ENCODE measurements around the gene PNMA6F.
"Not testable (repeated sequence)": the region's sequence is repeated elsewhere in the genome, so short reads cannot be mapped to it uniquely, and the experiment has no call there.

PNMA6F gene

DNA sequence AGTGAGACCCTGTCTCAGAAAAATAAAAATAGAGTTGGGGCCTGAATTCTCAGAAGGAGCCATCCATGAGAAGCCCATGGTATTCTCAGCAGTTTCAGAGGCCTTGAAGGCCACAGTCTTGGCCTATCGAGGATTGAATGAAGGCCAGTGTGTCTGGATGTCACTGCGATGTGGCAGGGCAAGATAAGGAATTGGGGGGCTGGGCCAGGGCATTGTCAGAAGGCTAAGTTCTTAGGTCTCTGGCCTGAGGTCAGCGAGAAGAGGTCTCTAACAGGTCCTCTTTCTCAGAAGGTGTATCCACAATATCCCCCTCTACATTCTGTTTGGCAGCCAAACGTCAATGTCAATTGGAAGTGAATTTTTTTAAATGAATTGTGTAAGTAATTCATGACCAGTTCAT, 18.1 kb upstream of the PNMA6F start:
- TF ChIP-seq POLR2A (IDR thresholded peaks at IDR 0.05; ENCODE audit: low read depth, low read length) (no peak), SPI1 (IDR thresholded peaks at IDR 0.05; ENCODE audit: low read depth, low read length) (no peak), PAX5 (IDR thresholded peaks at IDR 0.05; ENCODE audit: insufficient read depth, low read length, severe bottlenecking) (no peak), POLR2AphosphoS5 (IDR thresholded peaks at IDR 0.05; ENCODE audit: low read depth, low read length) (no peak), TAF1 (IDR thresholded peaks at IDR 0.05; ENCODE audit: low read depth, low read length) (no peak), POU2F2 (IDR thresholded peaks at IDR 0.05; ENCODE audit: low read depth, low read length) (no peak)
- FAIRE-seq (no peak), DNase-seq (ENCODE audit: insufficient read length, low spot score) (no peak)

DNA sequence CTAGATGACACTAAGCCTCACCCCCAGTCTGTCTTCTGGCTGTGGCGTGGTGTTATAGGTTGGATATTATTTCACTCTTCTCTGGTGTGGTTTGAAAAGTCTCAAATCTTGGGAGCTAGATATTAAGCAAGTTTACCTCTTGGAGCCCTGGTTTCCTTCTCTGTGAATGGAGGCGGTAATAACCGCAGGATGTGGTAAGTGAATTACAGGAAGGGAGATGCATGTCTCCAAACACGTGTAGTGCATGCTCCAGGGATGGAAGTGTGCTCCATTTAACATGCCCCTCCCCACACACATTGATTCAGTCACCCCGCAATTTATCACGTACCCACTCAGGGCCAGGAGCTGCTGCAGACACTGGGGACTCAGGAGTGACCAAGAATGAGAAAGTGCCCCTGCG, 17.3 kb upstream of the PNMA6F start:
- DNase-seq (ENCODE audit: insufficient read length, low spot score) = no peak
- TF ChIP-seq PAX5 (IDR thresholded peaks at IDR 0.05; ENCODE audit: insufficient read depth, low read length, severe bottlenecking) (no peak), POU2F2 (IDR thresholded peaks at IDR 0.05; ENCODE audit: low read depth, low read length) (no peak), TAF1 (IDR thresholded peaks at IDR 0.05; ENCODE audit: low read depth, low read length) (no peak), POLR2AphosphoS5 (IDR thresholded peaks at IDR 0.05; ENCODE audit: low read depth, low read length) (no peak), POLR2A (IDR thresholded peaks at IDR 0.05; ENCODE audit: low read depth, low read length) (no peak), SPI1 (IDR thresholded peaks at IDR 0.05; ENCODE audit: low read depth, low read length) (no peak)
- peak; percentile 40 for FAIRE-seq

DNA sequence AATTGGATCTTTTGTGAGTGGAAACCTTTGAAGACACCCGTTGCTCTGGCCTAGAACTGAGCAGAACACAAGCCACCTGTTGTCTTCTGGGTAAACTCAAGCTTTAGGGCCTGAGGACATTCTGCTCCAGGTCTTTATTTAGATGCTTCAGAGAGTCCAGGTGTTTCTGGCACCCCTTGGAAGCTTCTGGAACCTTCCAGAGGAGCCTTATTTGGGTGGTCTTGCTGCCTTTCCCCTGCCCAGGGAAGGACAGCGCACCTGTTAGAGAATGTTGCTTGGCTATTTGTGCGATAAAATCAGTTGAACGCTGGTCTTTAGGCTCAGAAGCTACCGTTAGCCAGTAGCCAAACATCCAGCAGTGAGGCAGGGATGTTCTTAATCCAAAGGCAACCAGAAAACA, 15.4 kb upstream of the PNMA6F start:
- DNase-seq (ENCODE audit: insufficient read length, low spot score) = no peak
- TF ChIP-seq TAF1 (IDR thresholded peaks at IDR 0.05; ENCODE audit: low read depth, low read length) (no peak), SPI1 (IDR thresholded peaks at IDR 0.05; ENCODE audit: low read depth, low read length) (no peak)
- FAIRE-seq = no peak

DNA sequence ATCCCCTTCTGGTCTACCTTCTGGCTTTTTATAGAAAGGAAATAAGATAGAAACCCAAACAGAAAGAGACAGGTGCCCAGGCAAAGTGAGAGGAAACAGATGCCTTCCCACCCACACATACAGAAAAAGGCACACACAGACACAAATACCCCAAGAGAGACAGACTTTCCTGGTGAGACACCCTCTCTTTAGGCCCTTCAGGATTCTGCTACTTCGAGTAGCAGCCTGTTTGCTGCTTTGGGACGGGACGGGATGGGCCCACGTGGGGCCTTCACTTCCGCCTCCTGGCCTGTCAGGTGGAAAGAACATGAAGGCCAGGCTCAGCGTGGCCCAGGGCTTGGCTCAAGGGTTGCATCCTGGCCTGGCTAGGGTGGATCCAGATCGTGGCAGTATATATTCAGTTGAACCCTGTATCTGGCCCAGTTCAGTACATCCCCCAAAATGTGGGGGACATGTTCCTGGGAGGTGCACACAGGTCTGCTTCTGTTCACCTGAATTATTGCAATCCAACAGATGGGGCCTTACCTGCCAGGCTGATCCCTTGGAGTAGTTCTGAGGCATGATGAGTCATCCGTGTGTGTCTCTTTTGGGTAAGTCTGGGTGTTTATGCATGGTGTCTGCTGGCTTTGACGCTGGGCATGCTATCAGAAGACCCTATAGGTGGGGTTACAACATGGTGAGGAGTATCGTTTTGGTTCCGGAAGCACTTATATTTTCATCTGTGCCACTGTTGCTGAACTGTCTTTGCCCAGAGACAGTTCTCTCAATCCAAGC, 14.7 kb upstream of the PNMA6F start:
- no peak for TF ChIP-seq SPI1 (IDR thresholded peaks at IDR 0.05; ENCODE audit: low read depth, low read length)
- TF ChIP-seq POU2F2 (IDR thresholded peaks at IDR 0.05; ENCODE audit: low read depth, low read length) = no peak
- DNase-seq (ENCODE audit: insufficient read length, low spot score) (no peak), FAIRE-seq (peak; percentile 76)

DNA sequence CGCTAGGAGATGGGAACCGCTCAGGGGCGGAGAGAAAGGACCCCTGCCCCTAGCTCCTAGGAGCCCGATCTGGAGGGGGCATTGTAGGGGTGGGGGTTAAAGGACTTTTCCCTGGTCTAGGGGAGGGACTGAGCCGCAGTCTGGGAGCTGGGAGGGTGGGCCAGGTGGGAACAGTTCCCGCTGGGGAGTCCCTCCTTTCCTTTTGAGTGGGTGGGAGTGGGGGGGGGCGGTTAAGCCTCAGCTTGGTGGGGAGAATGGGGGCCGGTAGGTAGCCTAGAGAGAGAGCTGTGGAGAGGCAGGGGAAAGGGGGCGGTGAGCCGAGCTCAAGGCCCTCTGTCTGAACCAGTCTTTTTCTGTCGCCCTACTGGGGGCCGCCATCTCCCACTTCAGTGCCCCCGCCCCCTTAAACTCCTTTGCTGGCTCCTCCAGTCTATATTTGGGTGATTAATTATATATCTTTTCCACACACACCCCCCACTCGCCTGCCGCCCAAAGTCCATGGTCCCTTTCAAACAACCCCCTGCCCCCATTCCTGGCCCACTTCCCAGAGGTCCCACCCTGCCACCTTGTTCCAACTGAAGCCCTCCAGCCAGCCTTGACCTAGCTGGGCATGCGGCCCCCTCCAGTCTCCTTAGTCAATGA, 13.2 kb upstream of the PNMA6F start:
- no peak for TF ChIP-seq PAX5 (IDR thresholded peaks at IDR 0.05; ENCODE audit: insufficient read depth, low read length, severe bottlenecking)
- no peak for TF ChIP-seq TAF1 (IDR thresholded peaks at IDR 0.05; ENCODE audit: low read depth, low read length)
- TF ChIP-seq SPI1 (IDR thresholded peaks at IDR 0.05; ENCODE audit: low read depth, low read length) = no peak
- no peak for TF ChIP-seq POU2F2 (IDR thresholded peaks at IDR 0.05; ENCODE audit: low read depth, low read length)
- no peak for TF ChIP-seq POLR2AphosphoS5 (IDR thresholded peaks at IDR 0.05; ENCODE audit: low read depth, low read length)
- no peak for TF ChIP-seq POLR2A (IDR thresholded peaks at IDR 0.05; ENCODE audit: low read depth, low read length)
- FAIRE-seq (no peak), DNase-seq (ENCODE audit: insufficient read length, low spot score) (no peak)

DNA sequence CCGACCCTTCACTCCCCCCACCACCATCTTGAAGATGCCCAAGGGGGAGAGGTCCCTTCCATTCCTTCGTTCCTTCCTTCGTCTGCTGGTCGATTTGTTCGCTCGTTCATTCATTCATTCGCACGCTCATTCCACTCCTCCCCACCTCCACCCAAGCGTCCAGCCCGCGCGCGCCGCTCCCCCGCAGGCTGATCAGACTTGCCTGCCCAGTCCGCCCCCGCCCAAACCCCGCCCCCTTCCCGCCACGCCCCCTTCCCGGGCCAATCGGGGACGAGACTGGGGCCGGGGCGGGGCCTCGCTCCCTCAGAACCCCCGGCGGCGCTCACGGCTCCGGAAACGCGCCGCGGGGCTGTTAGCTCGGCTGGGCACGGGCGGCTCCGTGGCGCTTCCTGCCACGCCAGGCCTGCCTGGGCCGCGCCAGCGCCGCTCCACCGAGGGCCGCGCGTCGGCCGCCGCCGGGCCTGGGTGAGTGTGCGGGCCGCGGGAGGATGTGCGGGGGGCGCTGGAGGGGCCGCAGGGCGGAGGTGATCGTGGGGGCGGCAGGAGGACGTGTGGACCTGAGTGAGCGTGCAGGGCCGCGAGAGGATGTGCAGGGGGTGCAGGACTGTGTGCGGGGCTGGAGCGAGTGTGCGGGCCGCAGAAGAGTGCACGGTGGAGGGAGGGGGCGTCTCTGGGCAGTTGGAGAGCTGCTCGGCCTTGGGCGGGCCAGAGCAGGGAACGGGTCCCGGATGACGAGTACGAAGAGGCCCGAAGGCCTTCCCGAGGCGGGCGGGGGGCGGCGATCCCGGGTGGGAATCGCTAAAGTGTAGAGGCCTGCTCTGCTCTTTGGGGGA, 12.5 kb upstream of the PNMA6F start, which contains the start of gene ZNF275:
TSS of gene ZNF275 (plus strand) at position 333 of the 833 bp plus-strand sequence. CDS start 2,527 bp downstream, outside the sequence.
- DNase-seq (ENCODE audit: insufficient read length, low spot score) (peak; percentile 72), FAIRE-seq (peak; percentile 92)
- no peak for TF ChIP-seq POLR2A (IDR thresholded peaks at IDR 0.05; ENCODE audit: low read depth, low read length)
- no peak for TF ChIP-seq PAX5 (IDR thresholded peaks at IDR 0.05; ENCODE audit: insufficient read depth, low read length, severe bottlenecking)
- no peak for TF ChIP-seq SPI1 (IDR thresholded peaks at IDR 0.05; ENCODE audit: low read depth, low read length)
- TF ChIP-seq POLR2AphosphoS5 (IDR thresholded peaks at IDR 0.05; ENCODE audit: low read depth, low read length) = no peak
- no peak for TF ChIP-seq POU2F2 (IDR thresholded peaks at IDR 0.05; ENCODE audit: low read depth, low read length)
- TF ChIP-seq TAF1 (IDR thresholded peaks at IDR 0.05; ENCODE audit: low read depth, low read length) = no peak

DNA sequence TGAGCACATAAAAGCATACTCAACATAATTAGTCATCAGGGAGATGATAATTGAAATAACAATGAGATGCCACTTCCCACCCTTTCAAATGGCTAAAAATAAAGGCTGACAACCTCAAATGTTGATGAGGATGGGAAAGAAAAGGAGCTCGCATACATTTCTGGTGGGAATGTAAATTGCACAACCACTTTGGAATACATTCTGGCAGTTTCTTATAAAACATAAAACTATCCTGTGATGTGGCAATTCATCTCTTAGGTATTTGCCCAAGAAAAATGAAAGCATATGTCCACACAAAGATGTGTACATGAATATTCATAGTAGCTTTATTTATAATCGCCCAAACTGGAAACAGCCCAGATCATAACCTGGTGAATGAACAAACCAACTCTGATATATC, 11.7 kb upstream of the PNMA6F start:
- TF ChIP-seq TAF1 (IDR thresholded peaks at IDR 0.05; ENCODE audit: low read depth, low read length) (no peak), POLR2A (IDR thresholded peaks at IDR 0.05; ENCODE audit: low read depth, low read length) (no peak), SPI1 (IDR thresholded peaks at IDR 0.05; ENCODE audit: low read depth, low read length) (no peak), POU2F2 (IDR thresholded peaks at IDR 0.05; ENCODE audit: low read depth, low read length) (no peak), POLR2AphosphoS5 (IDR thresholded peaks at IDR 0.05; ENCODE audit: low read depth, low read length) (no peak), PAX5 (IDR thresholded peaks at IDR 0.05; ENCODE audit: insufficient read depth, low read length, severe bottlenecking) (no peak)
- no peak for DNase-seq (ENCODE audit: insufficient read length, low spot score)
- no peak for FAIRE-seq

DNA sequence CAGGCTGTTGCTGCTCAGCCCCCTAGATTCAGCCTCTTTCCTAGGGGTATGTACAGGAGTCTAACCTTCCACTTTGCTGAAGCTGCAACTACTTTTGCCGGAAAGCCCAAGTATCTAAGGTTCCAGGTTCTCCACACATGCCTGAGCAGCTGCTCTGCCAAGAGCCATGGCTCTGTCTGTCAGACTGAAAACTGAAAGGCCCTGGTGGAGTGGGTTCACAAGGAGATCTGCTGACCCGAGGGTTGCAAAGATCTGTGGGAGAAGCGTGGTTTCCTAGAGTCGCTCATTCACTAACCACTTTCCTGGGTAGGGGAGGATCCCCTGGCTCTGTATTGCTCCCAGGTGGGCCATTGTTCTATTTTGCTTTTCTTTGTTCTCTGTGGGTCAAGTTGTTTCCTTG, 6.0 kb upstream of the PNMA6F start:
- no peak for TF ChIP-seq SPI1 (IDR thresholded peaks at IDR 0.05; ENCODE audit: low read depth, low read length)
- no peak for TF ChIP-seq POLR2AphosphoS5 (IDR thresholded peaks at IDR 0.05; ENCODE audit: low read depth, low read length)
- TF ChIP-seq TAF1 (IDR thresholded peaks at IDR 0.05; ENCODE audit: low read depth, low read length) = no peak
- TF ChIP-seq PAX5 (IDR thresholded peaks at IDR 0.05; ENCODE audit: insufficient read depth, low read length, severe bottlenecking) = no peak
- TF ChIP-seq POU2F2 (IDR thresholded peaks at IDR 0.05; ENCODE audit: low read depth, low read length) = no peak
- TF ChIP-seq POLR2A (IDR thresholded peaks at IDR 0.05; ENCODE audit: low read depth, low read length) = no peak
- DNase-seq (ENCODE audit: insufficient read length, low spot score) (no peak), FAIRE-seq (no peak)

DNA sequence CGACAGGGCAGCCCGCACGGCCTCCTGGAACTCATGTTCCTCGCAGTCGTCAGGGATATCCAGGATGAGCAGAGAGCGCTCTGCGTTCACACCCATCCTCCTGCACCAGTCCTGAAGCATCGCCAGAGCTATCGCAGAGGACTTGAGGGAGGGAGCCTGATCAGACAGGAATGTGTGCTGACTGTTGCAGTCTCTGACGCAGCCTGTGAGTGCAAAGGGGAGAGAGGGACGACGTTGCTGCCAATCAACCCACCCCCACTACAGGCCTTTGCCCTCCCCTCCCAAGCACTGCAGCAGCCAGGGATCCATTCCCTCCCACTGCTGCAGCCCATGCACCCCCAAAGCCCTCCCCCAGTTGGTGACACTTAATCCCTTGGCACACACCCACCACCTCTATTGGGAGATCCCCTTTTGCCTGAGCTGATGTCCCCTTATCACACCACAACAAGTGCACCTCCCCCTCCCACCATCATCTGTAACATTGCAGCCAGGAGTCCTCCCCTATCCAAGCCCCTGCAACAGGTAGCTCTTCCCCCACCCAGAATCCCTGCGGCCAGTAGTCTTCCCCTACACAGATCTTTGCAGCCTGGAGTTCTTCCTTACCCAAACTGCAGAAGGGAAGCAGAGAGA, 897 bp downstream of the PNMA6F start:
- FAIRE-seq (no peak), DNase-seq (ENCODE audit: insufficient read length, low spot score) (no peak)
- no peak for TF ChIP-seq PAX5 (IDR thresholded peaks at IDR 0.05; ENCODE audit: insufficient read depth, low read length, severe bottlenecking)
- no peak for TF ChIP-seq POU2F2 (IDR thresholded peaks at IDR 0.05; ENCODE audit: low read depth, low read length)
- TF ChIP-seq TAF1 (IDR thresholded peaks at IDR 0.05; ENCODE audit: low read depth, low read length) = no peak
- TF ChIP-seq POLR2AphosphoS5 (IDR thresholded peaks at IDR 0.05; ENCODE audit: low read depth, low read length) = no peak
- no peak for TF ChIP-seq POLR2A (IDR thresholded peaks at IDR 0.05; ENCODE audit: low read depth, low read length)
- TF ChIP-seq SPI1 (IDR thresholded peaks at IDR 0.05; ENCODE audit: low read depth, low read length) = no peak

DNA sequence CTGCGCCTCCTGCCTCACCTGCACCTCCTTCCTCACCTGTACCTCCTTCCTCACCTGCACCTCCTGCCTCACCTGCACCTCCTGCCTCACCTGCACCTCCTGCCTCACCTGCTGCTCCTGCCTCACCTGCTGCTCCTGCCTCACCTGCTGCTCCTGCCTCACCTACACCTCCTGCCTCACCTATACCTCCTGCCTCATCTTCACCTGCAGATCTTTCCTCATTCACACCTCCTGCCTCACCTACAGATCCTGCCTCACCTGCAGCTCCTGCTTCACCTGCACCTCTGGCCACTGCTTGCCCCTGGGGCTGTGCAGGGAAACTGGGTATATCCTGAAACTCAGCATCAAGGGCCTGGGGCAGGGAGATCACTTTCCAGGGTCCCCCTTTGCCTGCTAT, 1.5 kb downstream of the PNMA6F start:
- peak; percentile 80 for FAIRE-seq
- DNase-seq (ENCODE audit: insufficient read length, low spot score) = not testable (repeated sequence)
